Skeletal muscle satellite cell (primary cell): Measurements from ENCODE around the gene TRPV5.

Source experiments
- H3K27me3 ChIP-seq: 2 replicates; pipeline ENCODE4 v1.7.0; 2013; ENCODE audit warnings: low read length; ENCODE audit not compliant: control insufficient read depth, insufficient read depth
- H3K36me3 ChIP-seq: 2 replicates; pipeline ENCODE4 v1.7.0; 2013; ENCODE audit warnings: mild to moderate bottlenecking, control low read depth, low read length; ENCODE audit not compliant: insufficient read depth
- H3K4me1 ChIP-seq: 2 replicates; pipeline ENCODE4 v1.7.0; 2013; ENCODE audit warnings: low read length; ENCODE audit not compliant: control insufficient read depth, insufficient read depth
- H3K4me2 ChIP-seq: 2 replicates; pipeline ENCODE4 v1.7.0; 2013; ENCODE audit warnings: mild to moderate bottlenecking, low read length
- H3K4me3 ChIP-seq: 2 replicates; pipeline ENCODE4 v1.7.0; 2013; ENCODE audit warnings: low read length
- H3K9ac ChIP-seq: 2 replicates; pipeline ENCODE4 v1.7.0; 2013; ENCODE audit warnings: mild to moderate bottlenecking, low read depth, low read length, moderate library complexity
- H3K9me3 ChIP-seq: replicated peaks from 2 replicates; pipeline ENCODE4 v1.7.0; 2013; ENCODE audit warnings: mild to moderate bottlenecking, control low read depth, low read length

TRPV5 gene

GRCh38 chr7:142959202-142959601 is 25.7 kb upstream of the TRPV5 start:
- Histone ChIP-seq H3K4me2 (no peak overlapping the region), H3K4me3 (no peak overlapping the region), H3K9ac (no peak overlapping the region), H3K4me1 (no peaks in the 10 kb centered on the region), H3K9me3 (no peaks in the 10 kb centered on the region), H3K36me3 (no peaks in the 10 kb centered on the region), H3K27me3 (peaks cover 29% of the 10 kb centered on the region)

DNA sequence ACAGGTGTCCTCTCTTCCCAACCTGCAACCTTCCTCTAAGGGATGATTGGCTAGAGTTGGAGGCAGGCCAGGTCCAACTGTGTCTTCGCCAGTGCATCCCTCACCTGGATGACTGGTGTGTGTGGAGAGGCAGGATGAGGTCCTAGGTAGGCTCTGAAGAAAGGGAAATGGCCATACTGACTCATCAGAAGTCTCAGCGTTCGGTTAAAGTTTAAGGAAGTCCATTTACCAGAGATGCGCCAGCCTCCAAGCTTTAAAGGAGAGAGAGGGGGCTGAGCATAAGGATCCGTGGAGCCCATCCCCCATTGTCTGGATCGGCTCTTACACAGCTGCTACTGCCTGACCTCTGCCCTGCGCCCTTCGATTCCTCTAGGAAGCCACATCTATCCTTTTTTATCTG is 24.2 kb upstream of the TRPV5 start:
- peaks cover 23% of the 10 kb centered on the region for H3K27me3 ChIP-seq
- no peak overlapping the region for H3K4me2 ChIP-seq
- no peak overlapping the region for H3K9ac ChIP-seq

DNA sequence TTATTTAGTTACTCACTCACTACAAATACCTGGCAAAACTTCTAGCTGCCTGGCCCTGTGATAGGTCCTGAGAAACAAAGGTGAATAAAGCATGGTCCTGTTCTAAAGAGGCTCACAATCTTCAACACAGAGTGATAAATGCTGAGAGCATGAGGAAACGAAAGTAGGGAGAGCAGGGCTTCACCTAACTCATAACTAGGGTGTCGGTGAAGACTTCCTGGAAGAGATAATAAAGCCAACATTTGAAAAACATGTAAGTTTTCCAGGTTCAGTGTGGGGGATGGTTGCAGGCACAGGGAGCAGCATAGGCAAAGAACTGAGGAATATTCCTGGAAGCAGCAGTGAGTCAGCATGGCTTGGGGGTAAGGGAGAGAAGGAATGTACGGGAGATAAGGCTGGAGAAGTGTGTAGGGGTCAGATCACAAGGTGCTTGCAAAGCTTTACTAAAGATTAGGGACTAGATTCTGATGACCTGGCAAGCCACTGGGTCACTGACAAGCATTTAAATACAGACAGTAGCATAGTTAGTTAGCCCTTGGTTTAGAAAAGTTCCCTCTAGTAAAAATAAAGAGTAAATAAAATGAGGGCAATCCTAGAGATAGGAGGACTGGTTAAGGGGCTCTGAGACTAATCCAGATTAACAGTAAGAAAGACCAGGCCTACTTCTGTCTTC is 23.5 kb upstream of the TRPV5 start:
- Histone ChIP-seq H3K4me1 (no peaks in the 10 kb centered on the region), H3K4me3 (no peak overlapping the region), H3K4me2 (no peak overlapping the region), H3K36me3 (no peaks in the 10 kb centered on the region), H3K9ac (no peak overlapping the region), H3K27me3 (peaks cover 21% of the 10 kb centered on the region), H3K9me3 (no peaks in the 10 kb centered on the region)

More for the DNA sequence above, 24.2 kb upstream of the TRPV5 start:
- Histone ChIP-seq H3K9me3 (no peaks in the 10 kb centered on the region), H3K4me3 (no peak overlapping the region), H3K4me1 (no peaks in the 10 kb centered on the region), H3K36me3 (no peaks in the 10 kb centered on the region)

DNA sequence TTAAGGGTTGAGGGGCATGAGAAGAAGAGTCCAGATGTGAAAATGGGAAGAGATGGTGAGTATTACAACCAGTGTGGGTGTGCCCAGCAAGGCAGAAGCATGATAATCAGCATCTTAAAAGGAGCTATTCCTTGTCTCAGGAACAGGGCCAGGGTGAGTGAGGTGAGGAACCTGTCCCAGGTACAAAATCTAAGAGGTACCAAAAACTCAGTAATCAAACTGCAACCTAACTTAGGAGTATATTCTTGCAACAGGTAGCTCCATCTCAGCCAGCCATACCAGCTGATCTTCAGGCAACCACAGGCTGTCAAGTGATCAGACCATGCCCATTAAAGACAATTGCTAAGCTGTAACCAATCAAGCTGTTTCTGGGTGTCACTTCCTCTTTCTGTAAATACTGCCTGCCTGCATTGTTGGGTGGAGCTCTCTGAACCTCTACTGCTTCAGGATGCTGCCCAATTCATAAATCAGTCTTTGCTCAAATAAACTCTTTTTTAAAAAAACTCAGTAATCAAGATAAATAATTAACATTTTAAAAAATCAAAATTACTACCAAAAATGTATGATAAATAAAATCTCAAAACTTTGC is 21.2 kb upstream of the TRPV5 start:
- Histone ChIP-seq H3K9ac (no peak overlapping the region), H3K4me3 (no peak overlapping the region)

GRCh38 chr7:142950235-142950634 is 16.7 kb upstream of the TRPV5 start:
- Histone ChIP-seq H3K36me3 (no peaks in the 10 kb centered on the region), H3K4me3 (no peak overlapping the region), H3K27me3 (peaks cover 18% of the 10 kb centered on the region), H3K4me1 (no peaks in the 10 kb centered on the region), H3K9me3 (no peaks in the 10 kb centered on the region), H3K4me2 (no peak overlapping the region), H3K9ac (no peak overlapping the region)

More for the DNA sequence above, 21.2 kb upstream of the TRPV5 start:
- Histone ChIP-seq H3K36me3 (no peaks in the 10 kb centered on the region), H3K4me1 (no peaks in the 10 kb centered on the region), H3K4me2 (no peak overlapping the region), H3K27me3 (peaks cover 18% of the 10 kb centered on the region), H3K9me3 (no peaks in the 10 kb centered on the region)

GRCh38 chr7:142948603-142949002 is 15.1 kb upstream of the TRPV5 start:
- no peak overlapping the region for H3K4me2 ChIP-seq
- H3K27me3 ChIP-seq = peaks cover 18% of the 10 kb centered on the region
- no peak overlapping the region for H3K4me3 ChIP-seq
- no peaks in the 10 kb centered on the region for H3K36me3 ChIP-seq
- H3K9ac ChIP-seq = no peak overlapping the region
- H3K4me1 ChIP-seq = no peaks in the 10 kb centered on the region
- no peaks in the 10 kb centered on the region for H3K9me3 ChIP-seq

DNA sequence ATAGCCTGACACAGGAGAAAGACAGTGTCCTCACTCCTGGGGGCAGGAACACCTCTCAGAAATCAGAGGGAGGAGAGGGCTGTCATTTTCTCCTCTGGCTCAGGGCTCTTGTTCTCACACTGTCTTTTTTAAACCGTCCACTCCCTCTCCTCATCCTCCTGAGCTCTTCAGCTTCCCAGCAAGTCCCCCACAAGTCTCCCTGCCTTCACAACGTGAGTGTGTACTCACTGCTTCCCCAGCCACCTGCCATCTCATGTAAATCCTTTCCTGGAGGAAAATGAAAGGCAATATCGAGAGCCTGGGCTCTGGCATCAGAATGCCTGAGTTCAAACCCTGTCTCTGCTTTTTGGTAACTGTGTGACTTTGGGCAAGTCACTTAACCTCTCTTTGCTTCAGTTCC is 11.5 kb upstream of the TRPV5 start:
- H3K36me3 ChIP-seq = no peaks in the 10 kb centered on the region
- H3K4me1 ChIP-seq = no peaks in the 10 kb centered on the region
- no peak overlapping the region for H3K4me3 ChIP-seq
- H3K9me3 ChIP-seq = no peaks in the 10 kb centered on the region
- H3K27me3 ChIP-seq = peaks cover 13% of the 10 kb centered on the region
- H3K4me2 ChIP-seq = no peak overlapping the region
- H3K9ac ChIP-seq = no peak overlapping the region

- H3K4me3 ChIP-seq = no peak overlapping the region
- H3K9ac ChIP-seq = no peak overlapping the region
- no peaks in the 10 kb centered on the region for H3K9me3 ChIP-seq
- H3K27me3 ChIP-seq = peaks cover 6% of the 10 kb centered on the region
- no peaks in the 10 kb centered on the region for H3K36me3 ChIP-seq
- H3K4me1 ChIP-seq = no peaks in the 10 kb centered on the region
- no peak overlapping the region for H3K4me2 ChIP-seq
Observed at GRCh38 chr7:142943706-142944268, 10.2 kb upstream of the TRPV5 start.

DNA sequence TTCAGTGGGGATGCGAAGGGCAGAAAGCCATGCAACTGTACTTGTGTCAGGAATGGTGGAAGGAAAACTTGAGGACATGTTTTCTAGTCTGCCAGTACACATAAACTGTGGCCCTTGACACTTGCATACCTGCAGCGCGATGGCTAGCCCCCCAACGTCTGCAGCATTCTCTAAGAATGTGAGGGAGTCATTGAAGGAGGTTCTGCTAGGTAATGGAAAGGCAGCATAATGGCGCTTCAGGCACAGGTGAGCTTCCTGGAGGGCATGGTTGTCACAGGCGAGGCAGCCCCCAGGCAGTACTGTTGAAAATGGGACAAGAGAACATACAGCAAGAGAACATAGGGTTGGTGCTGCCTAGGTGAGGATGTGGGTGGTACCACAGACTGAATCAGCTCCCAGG is 9.2 kb upstream of the TRPV5 start:
- no peak overlapping the region for H3K4me2 ChIP-seq
- H3K36me3 ChIP-seq = no peaks in the 10 kb centered on the region
- H3K4me1 ChIP-seq = no peaks in the 10 kb centered on the region
- peaks cover 15% of the 10 kb centered on the region for H3K27me3 ChIP-seq
- H3K9ac ChIP-seq = no peak overlapping the region
- no peak overlapping the region for H3K4me3 ChIP-seq
- H3K9me3 ChIP-seq = no peaks in the 10 kb centered on the region

GRCh38 chr7:142941541-142941940 is 8.0 kb upstream of the TRPV5 start:
- no peaks in the 10 kb centered on the region for H3K4me1 ChIP-seq
- H3K36me3 ChIP-seq = no peaks in the 10 kb centered on the region
- H3K9me3 ChIP-seq = no peaks in the 10 kb centered on the region
- no peak overlapping the region for H3K4me2 ChIP-seq
- no peak overlapping the region for H3K4me3 ChIP-seq
- H3K27me3 ChIP-seq = peaks cover 12% of the 10 kb centered on the region
- no peak overlapping the region for H3K9ac ChIP-seq

- no peaks in the 10 kb centered on the region for H3K36me3 ChIP-seq
- no peak overlapping the region for H3K4me2 ChIP-seq
- no peaks in the 10 kb centered on the region for H3K9me3 ChIP-seq
- H3K9ac ChIP-seq = no peak overlapping the region
- H3K4me1 ChIP-seq = no peaks in the 10 kb centered on the region
- peaks cover 11% of the 10 kb centered on the region for H3K27me3 ChIP-seq
- H3K4me3 ChIP-seq = no peak overlapping the region
Observed at GRCh38 chr7:142940966-142941535, 7.5 kb upstream of the TRPV5 start.
